Measurements from ENCODE around the gene TMEM37.

TMEM37 gene

DNA sequence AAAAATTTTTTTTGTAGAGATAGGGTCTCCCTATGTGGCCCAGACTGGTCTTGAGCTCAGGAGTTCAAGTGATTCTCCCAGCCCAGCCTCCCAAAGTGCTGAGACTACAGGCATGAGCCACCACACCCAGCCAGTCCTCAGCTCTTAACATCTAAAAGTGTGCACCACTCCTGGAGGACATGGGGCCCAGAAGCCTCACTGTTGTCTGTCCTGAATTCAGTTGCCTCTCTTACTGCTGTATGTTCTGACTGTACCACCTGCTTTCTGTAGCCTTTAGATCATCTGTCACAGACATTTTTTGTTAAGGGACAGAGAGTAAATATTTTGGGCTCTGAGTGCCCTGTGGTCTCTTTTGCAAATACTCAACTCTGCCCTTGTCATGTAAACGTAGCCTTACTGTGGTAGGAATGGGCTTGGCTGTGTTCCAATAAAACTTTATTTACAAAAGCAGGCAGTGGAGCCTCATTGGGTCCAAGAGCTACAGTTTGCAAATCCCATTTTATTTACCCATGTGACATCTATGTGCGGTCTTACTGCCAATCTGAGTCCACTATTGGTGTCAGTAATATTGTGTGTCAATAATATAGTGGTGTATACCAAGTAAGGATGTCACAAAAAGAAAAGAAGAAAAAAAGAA lies 38.1 kb downstream of the TMEM37 start:
- H3K4me3 ChIP-seq (replicated peaks; ENCODE audit: low read depth, low read length): no peak overlapping the region
- no peak for TF ChIP-seq CTCF (IDR thresholded peaks at IDR 0.05; ENCODE audit: low read depth, low read length, missing control alignments)
- no peak for DNase-seq (ENCODE audit: extremely low read depth, low read depth)

DNA sequence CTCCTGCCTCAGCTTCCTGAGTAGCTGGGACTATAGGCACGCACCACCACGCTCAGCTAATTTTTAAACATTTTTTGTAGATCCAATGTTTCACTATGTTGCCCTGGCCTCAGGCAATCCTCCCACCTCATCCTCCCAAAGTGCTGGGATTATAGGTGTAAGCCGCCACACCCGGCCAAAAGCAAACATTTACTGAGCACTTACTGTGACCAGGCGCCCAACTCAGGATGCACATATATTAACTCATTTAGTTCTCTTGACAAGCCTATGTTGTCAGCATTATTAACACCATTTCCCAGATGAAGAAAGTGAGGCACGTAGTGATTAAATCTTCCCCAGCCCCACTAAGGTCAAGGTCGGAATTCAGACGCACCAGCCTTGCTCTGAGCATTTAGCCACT lies 41.1 kb downstream of the TMEM37 start:
- H3K4me3 ChIP-seq (replicated peaks; ENCODE audit: low read depth, low read length): no peak overlapping the region
- DNase-seq (ENCODE audit: extremely low read depth, low read depth): no peak
- no peak for TF ChIP-seq CTCF (IDR thresholded peaks at IDR 0.05; ENCODE audit: low read depth, low read length, missing control alignments)

DNA sequence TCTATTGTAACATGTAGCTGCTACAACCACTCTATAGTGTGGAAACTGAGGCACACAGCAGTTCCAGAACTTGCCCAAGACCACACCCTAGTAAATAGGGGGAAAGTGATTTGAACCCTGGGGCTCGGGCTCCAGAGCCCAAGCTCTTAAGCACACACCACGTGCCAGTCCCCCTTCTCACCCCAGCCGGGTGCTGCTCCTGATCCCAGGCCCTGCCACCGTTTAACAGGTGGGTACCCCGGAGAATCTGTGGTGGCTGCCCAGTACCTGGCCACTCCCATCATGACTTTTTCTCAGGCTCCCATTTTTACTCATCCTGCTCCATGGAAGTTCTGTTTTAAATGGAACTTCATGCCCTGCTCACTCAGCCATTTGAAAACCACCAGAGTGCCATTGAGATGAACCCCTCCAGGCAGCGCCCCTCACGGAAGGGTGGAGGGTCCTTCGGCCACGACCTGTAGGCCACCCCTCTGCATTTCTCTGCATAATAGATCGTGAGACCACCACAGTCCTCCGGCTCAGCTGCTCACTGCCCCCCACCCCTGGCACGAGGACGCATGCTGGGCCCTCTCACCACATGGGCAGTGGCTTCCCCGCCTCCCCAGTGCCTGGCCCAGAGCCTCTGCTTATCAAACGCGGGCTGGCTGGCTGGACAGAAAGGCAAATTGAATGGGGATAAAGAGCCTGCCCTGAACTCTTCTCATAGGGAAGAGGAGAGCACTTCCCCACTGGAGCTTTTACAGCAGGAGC lies 42.1 kb downstream of the TMEM37 start:
- TF ChIP-seq CTCF (IDR thresholded peaks at IDR 0.05; ENCODE audit: low read depth, low read length, missing control alignments): no peak
- H3K4me3 ChIP-seq (replicated peaks; ENCODE audit: low read depth, low read length): no peak overlapping the region
- DNase-seq (ENCODE audit: extremely low read depth, low read depth): no peak

DNA sequence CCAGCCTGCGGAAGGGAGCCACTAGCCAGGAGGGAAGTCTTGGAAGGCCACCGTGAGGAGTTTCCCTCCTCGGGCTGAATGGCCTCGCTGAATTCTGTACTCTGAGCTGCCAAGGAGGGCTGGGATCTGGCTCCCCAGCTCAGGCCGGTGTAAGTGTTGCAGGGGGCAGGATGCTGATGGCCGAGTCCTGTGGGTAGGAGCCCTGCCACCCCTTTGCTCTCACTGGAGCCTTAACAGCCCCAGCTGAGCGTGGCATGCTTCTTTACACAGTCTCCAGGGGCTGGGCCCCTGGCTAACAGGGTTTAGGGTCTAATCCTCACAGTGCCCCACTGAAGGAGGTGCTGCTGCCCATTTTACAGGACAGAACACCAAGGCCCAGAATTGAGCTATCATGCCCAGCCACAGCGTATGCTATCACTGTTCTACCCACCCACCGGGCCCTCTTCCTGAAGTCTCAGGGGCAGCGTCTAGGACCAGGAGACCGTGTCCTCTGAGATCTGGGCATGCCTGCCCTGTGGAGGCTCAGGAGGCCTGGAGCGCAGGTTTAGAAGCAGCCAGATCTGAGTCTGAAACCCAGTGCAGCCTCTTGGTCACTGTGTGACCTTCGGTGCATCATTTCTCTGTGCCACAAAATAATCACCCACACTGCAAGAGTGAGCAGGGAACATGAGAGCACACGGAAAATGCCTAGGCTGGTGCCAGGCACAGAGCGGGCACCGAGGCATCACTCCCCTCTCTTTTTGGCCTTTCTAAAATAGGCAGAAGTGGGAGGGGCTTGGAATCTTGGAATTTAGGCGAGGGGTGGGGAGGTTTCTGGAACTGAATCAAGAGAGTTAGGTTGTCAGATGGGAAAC lies 42.9 kb downstream of the TMEM37 start:
- no peak overlapping the region for H3K4me3 ChIP-seq (replicated peaks; ENCODE audit: low read depth, low read length)
- no peak for TF ChIP-seq CTCF (IDR thresholded peaks at IDR 0.05; ENCODE audit: low read depth, low read length, missing control alignments)
- DNase-seq (ENCODE audit: extremely low read depth, low read depth): no peak

DNA sequence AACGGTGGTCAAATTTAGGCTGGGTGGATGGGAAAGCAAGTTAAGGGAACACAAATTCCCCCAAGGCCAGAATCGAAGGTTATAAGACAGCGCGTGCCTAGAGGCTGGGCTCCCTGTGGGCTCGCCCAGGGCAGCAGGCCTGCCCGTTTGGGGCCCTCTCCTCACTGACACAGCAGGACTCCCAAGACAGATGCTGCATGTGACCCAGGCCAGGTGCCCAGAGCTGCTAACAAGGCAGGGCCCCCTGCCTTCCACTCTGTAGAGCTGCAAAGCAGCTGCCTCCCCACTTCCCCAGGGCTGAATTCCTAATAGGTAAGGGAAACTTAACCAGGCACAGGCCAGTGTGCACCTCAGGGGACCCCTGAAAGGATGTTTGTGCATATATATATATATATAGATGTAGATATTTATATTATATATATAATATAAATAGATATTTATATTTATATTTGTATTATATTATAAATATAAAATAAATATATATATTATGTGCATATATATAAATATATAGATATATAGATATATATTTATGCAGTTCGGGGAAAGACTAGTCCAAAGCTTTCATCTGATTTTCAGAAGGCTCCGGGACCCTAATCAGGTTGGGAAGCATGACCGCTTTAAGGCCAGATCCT lies 43.7 kb downstream of the TMEM37 start:
- no peak for TF ChIP-seq CTCF (IDR thresholded peaks at IDR 0.05; ENCODE audit: low read depth, low read length, missing control alignments)
- no peak overlapping the region for H3K4me3 ChIP-seq (replicated peaks; ENCODE audit: low read depth, low read length)
- DNase-seq (ENCODE audit: extremely low read depth, low read depth): no peak

DNA sequence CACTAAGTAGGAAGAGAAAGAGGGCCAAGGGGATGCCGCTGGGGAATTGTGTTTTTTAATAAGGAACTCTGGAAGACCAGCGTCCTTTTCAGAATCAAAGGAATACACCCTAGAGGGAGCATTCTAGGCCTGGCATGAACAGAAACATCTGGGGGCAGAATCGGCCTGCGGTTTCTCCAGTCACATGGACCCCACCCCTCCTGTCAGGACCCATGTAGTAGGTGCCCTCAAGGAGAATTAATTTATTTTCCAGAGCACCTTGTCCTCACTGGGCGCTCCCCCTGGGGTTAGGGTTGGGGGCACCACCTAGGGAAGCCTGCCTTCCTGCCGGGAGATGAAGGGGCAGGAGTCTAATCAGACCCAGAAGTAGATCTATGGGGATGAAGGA lies 44.2 kb downstream of the TMEM37 start:
- H3K4me3 ChIP-seq (replicated peaks; ENCODE audit: low read depth, low read length): no peak overlapping the region
- TF ChIP-seq CTCF (IDR thresholded peaks at IDR 0.05; ENCODE audit: low read depth, low read length, missing control alignments): no peak
- DNase-seq (ENCODE audit: extremely low read depth, low read depth): no peak

Measured in HFF-Myc (cell line).